ENCODE results near the gene SLC6A6.

The SLC6A6 gene

GRCh38 chr3:14473411-14473891 lies 71.0 kb downstream of the SLC6A6 start:
- no peak for DNase-seq

DNA sequence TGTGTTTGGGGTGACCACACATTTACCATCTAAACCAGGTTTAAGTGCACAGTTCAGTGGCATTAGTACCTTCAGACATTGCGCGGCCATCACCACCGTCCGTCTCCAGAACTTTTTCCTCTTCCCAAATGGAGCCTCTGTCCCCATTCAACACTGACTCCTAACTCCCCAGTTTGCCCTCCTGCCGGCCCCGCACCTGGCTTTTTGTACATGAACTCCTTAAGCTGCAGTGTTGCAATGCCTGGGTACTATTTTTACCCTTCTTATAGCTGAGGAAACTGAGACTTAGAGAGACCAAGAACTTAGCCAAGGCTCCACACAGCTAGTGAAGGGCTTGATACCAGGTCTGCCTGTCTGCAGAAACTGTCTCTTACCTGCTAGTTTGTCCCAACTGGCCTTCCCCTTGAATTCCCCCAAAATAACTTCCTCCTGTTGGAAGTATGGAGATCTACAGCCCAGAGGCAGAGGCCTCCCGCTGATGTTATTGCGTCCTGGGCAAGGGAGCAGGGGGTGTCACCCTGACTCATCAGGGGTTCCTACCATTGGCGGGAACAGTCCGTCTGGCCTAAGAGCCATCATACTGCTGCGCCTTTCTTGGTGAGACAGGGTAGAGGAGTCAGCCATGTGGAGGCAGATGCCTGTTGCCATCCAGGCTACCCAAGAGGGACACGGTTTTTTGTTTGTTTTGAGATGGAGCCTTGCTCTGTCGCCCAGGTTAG lies 72.1 kb downstream of the SLC6A6 start:
- no peak for DNase-seq

DNA sequence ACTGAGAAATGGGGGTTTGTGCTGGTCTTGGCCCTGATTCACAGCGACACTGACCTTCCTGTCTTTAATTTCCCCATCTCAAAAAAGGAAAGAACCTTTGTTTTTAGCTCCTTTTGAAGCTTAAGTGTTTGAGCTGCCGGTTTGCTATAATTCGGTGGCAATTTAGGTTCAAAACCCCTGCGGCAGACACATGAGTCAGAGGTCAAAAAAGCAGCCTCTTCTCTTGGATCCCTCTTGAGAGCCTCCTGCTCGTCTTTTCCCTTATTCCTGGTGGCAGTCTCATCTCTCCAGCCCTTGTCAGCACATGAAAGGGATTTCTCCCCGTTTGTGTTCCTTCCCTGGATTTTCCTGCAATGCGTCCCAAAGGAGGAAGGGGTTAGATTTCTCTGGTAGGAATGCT lies 73.2 kb downstream of the SLC6A6 start:
- no peak for DNase-seq

GRCh38 chr3:14476583-14477265 lies 74.3 kb downstream of the SLC6A6 start:
- no peak for DNase-seq

DNA sequence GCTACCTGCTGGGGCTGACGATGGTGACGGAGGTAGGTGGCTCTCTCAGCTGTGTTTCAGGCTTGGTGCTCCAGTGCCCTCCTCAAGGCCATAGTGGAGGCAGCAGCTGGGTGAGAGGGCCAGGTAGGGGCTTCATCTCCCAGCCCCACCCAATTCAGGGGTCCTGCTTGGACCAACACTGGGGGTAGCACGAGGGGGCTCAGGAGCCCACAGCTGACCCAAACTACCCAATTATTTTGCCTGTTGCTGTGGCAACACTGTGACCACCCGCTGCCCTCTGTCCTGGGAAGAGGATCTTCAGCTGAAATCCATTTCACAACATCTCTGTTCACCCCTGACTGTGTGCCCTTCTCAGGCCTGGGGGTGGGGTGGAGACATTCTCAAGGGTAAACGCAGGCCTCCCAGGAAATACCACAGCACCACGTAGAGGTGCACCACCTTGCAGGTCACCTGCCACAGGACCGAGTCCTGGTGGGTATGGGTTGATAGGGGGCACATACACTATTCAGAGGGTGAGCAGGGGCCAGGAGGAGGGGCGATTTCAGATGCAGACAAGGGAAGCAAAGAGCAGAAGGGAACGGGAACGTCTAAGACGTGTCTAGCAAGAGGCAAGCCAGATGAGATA lies 75.0 kb downstream of the SLC6A6 start:
- no peak for DNase-seq

- DNase-seq = no peak
These were observed 76.6 kb downstream of the SLC6A6 start for GRCh38 chr3:14478956-14479550.

GRCh38 chr3:14479591-14479990 lies 77.2 kb downstream of the SLC6A6 start:
- DNase-seq = no peak

GRCh38 chr3:14480207-14481017 lies 78.0 kb downstream of the SLC6A6 start:
- no peak for DNase-seq

- no peak for DNase-seq
These were observed 78.7 kb downstream of the SLC6A6 start for GRCh38 chr3:14481018-14481645.

GRCh38 chr3:14481646-14482036 lies 79.2 kb downstream of the SLC6A6 start:
- DNase-seq = no peak

DNA sequence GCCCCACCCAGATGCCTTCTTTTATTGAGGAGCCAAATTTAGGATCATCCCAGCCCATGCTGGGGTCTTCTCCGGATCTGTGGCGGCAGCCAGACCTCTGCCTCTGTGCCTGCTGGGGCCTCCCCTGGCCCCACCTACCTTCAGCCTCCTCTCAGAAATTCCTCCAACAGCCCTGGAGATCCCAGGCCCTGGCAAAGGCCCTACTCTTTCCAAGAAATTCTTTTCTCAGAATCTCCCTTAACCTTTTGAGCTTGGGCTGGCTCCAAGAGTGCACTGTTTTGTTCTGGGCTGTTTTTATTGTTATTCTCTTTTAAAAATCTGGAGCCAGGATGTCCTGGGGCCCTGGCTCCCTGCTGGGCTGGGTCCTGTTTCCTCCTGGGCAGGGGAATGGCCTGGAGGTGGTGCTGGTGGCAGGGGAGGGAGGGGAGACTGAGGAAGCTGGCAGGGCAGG lies 79.9 kb downstream of the SLC6A6 start:
- no peak for DNase-seq

DNA sequence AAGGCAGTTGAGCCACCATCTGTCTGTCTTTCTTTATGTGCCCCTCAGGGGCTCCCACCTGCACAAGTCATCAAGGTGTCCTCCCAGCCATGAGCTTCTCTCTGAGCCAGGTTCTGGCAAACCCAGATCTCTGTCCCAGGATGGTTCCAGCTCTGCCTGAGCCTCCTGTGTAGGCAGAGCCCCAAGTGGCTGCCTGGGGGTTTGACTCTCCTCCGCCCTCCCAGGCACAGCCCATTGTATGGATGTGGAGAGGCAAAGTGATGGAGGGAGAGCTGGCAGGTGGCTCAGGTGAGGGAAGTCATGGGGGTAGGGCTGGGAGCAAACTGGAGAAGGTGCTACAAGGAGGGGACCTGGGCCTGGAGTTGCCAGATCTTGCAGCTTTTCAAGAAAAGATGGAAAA lies 80.9 kb downstream of the SLC6A6 start:
- no peak for DNase-seq

GRCh38 chr3:14484741-14485140 lies 82.3 kb downstream of the SLC6A6 start:
- no peak for DNase-seq

DNA sequence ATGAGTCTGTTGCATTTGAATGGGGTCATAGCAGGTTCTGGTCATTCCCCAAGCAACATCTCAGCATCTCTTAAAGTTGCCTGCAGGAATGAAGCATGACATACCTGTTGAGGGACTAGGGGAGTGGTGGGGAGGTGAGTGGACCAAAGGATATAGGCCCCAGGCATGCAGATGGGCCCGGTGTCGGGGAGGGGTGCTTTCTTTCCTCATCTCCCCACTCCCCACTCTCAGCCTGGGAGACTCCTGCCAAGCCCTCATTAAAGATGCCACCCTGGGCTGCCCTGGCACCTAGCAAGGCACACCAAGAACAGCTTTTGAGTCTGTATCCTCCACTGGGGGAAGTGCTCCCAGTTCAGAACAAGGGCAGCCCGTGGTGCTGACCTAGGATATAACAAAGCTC lies 83.6 kb downstream of the SLC6A6 start:
- DNase-seq = no peak

GRCh38 chr3:14486460-14486859 lies 84.1 kb downstream of the SLC6A6 start:
- no peak for DNase-seq

GRCh38 chr3:14487086-14487485 lies 84.7 kb downstream of the SLC6A6 start:
- no peak for DNase-seq

- no peak for DNase-seq
These were observed 85.4 kb downstream of the SLC6A6 start for GRCh38 chr3:14487821-14488220.

- DNase-seq = no peak
These were observed 86.1 kb downstream of the SLC6A6 start for GRCh38 chr3:14488286-14489041.

DNA sequence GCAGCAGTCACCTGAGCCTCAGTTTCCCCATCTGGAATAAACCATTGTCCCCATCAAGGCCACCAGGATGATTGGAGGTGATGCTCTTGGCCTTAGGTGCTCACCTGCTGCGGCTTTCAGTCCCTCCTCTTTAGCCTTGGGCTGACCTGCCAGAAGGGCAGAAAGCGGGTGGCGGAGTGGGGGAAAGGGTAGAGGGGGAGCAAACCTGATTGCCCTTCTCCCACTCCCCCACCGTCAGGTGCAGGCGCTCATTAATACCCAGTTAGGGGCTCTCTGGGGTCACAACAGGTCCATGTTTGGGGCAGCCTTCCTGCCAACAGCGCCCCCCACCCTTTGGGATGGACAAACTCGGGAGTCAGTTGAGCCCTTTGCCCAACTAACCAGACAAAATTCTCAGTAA lies 87.2 kb downstream of the SLC6A6 start:
- no peak for DNase-seq

DNA sequence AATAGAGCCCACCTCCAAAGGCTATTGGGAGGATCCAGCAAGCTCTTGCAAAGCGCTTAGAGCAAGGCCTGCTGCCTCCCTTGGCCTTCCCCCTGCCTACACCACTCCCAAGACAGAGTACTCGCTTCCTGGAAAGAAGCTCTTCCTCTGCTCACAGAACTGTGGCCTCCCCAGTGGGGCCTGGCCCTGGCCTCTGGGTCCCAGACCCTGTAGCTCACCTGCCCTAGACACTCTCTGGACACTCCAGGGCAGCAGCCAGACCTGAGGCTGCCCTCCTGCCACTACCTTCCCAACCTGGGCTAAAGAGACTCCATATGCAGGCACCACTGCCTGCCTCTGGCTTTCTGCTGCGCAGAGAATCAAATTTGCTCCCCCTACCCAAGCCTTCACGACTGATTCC lies 87.8 kb downstream of the SLC6A6 start:
- DNase-seq = no peak

DNA sequence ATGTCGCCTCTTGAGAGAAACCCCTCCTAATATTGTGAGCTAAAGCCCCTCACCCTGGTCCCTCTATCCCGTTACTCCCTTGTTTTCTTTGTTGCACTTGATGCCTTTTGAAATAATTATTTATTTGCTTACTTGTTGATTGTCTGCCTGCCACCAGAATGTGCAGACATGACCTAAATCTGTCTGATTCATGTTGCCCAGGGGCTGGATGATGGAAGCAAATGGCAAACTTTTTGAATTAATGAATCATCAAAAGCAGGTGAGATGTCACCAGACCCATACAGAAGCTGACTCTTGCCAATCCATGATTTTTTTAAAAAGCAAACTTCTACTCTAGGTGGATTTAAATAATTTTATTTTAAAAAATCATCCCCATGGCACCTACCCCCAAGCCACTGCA lies 88.4 kb downstream of the SLC6A6 start:
- no peak for DNase-seq
